Endothelial cell of umbilical vein (primary cell): ENCODE data around the gene SLFN13. TPM values are rescaled to one million over a fixed set of nuclear protein-coding genes. Genes with fewer than 3 reads are reported as not detected.
A peak's percentile ranks its signal among the peaks of the same experiment; 100 is the strongest.

Experiments used
- BruUV-seq: library from RNA; stranded (reverse); fragments of 400-500 nt; replicated peaks from 2 replicates; lab custom pipeline; 2021; lab: Mats Ljungman, UMichigan
- CTCF ChIA-PET: fragments of 300-600, 350-600 bp; sonication (Branson Sonifier 250); formaldehyde crosslinking; loops from one replicate; lab custom pipeline; 2021; ENCODE audit warnings: antibody characterized with exemption, inconsistent platforms; lab: Charles Lee
- POLR2A ChIA-PET: fragments of 300-600, 350-600 bp; sonication (Branson Sonifier 250); formaldehyde crosslinking; loops from one replicate; lab custom pipeline; 2021; ENCODE audit warnings: antibody characterized with exemption, inconsistent platforms; lab: Charles Lee
- DNase-seq: peaks from one replicate; pipeline ENCODE4 v3.0.0-alpha.2; 2011; ENCODE audit warnings: low read depth, low spot score
- FAIRE-seq: peaks from 2 replicates; lab custom pipeline; 2011; peaks lifted over from hg19 to GRCh38; lab: Jason Lieb, UNC
- H2AFZ ChIP-seq: 2 replicates; pipeline ENCODE4 v1.6.0; 2012; ENCODE audit warnings: low read depth, low read length, control low read depth, inconsistent platforms
- H3K27ac ChIP-seq: 2 replicates; pipeline ENCODE4 v1.5.1; 2011; ENCODE audit warnings: low read depth, mild to moderate bottlenecking, control low read depth, low read length, moderate library complexity; ENCODE audit not compliant: insufficient read depth
- H3K27me3 ChIP-seq, 2 experiments: 2 replicates each; pipeline versions ENCODE4 v1.6.0 to v1.6.1; 2011; ENCODE audit warnings: low read length in 2 of 2, mixed read lengths in 1 of 2; ENCODE audit not compliant: control insufficient read depth in 2 of 2, insufficient read depth in 2 of 2
- H3K36me3 ChIP-seq, 2 experiments: 2 replicates in 1 of 2; 3 replicates in 1 of 2; pipeline ENCODE4 v1.5.1; 2011; ENCODE audit warnings: low read length in 2 of 2, mild to moderate bottlenecking in 1 of 2, moderate library complexity in 1 of 2; ENCODE audit not compliant: control insufficient read depth in 2 of 2, insufficient read depth in 2 of 2; ENCODE audit errors: extremely low read depth in 1 of 2
- H3K4me1 ChIP-seq: 3 replicates; pipeline ENCODE4 v1.5.1; 2011; ENCODE audit warnings: mild to moderate bottlenecking, low read length; ENCODE audit not compliant: control insufficient read depth, insufficient read depth; ENCODE audit errors: extremely low read depth
- H3K4me2 ChIP-seq: 2 replicates; pipeline ENCODE4 v1.6.1; 2011; ENCODE audit warnings: low read length, control low read depth, mixed read lengths; ENCODE audit not compliant: insufficient read depth
- H3K4me3 ChIP-seq, 3 experiments: fragments of 200-600 bp in 1 of 3; sonication (generic), shearing (Covaris generic) in 1 of 3; replicated peaks in 1 of 3; 2 replicates each; pipeline ENCODE4 v1.5.1; 2011 to 2016; ENCODE audit warnings: control low read depth in 3 of 3, low read length in 3 of 3, mild to moderate bottlenecking in 2 of 3, inconsistent platforms in 1 of 3, low read depth in 1 of 3, moderate library complexity in 1 of 3; ENCODE audit not compliant: insufficient read depth in 1 of 3
- H3K79me2 ChIP-seq: 2 replicates; pipeline ENCODE4 v1.6.0; 2012; ENCODE audit warnings: low read length, inconsistent platforms; ENCODE audit not compliant: control insufficient read depth, insufficient read depth
- H3K9ac ChIP-seq: replicated peaks from 2 replicates; pipeline ENCODE3; 2011; ENCODE audit warnings: low read length, control low read depth; ENCODE audit not compliant: insufficient read depth; ENCODE audit errors: extremely low read depth
- H3K9me1 ChIP-seq: replicated peaks from 3 replicates; pipeline ENCODE4 v1.6.0; 2011; ENCODE audit warnings: mild to moderate bottlenecking, low read length; ENCODE audit not compliant: control insufficient read depth, insufficient read depth; ENCODE audit errors: extremely low read depth
- H3K9me3 ChIP-seq: replicated peaks from 2 replicates; pipeline ENCODE4 v1.5.1; 2012; ENCODE audit warnings: low read length, inconsistent platforms; ENCODE audit not compliant: control insufficient read depth, insufficient read depth
- H4K20me1 ChIP-seq: replicated peaks from 2 replicates; pipeline ENCODE3; 2011; ENCODE audit warnings: mild to moderate bottlenecking, low read length; ENCODE audit not compliant: control insufficient read depth, insufficient read depth; ENCODE audit errors: extremely low read depth
- EZH2 ChIP-seq: IDR thresholded peaks from 2 replicates; pipeline ENCODE4 v1.6.1; 2012; ENCODE audit warnings: borderline replicate concordance, low read depth, mild to moderate bottlenecking, moderate library complexity, low read length, inconsistent platforms; ENCODE audit not compliant: severe bottlenecking
- FOS ChIP-seq: IDR thresholded peaks from 2 replicates; pipeline ENCODE4 v1.6.1; 2011; ENCODE audit warnings: mild to moderate bottlenecking, low read length, moderate library complexity, borderline replicate concordance; ENCODE audit not compliant: insufficient read depth
- GATA2 ChIP-seq: IDR thresholded peaks from 2 replicates; pipeline ENCODE4 v1.7.0; 2011; ENCODE audit warnings: low read depth, mild to moderate bottlenecking, moderate library complexity, mixed read lengths, low read length; ENCODE audit not compliant: insufficient read length, insufficient read depth
- JUN ChIP-seq: IDR thresholded peaks from 2 replicates; pipeline ENCODE4 v1.6.1; 2011; ENCODE audit warnings: borderline replicate concordance, low read depth; ENCODE audit not compliant: insufficient read length, insufficient read depth
- MYC ChIP-seq: IDR thresholded peaks from one replicate; pipeline ENCODE4 v1.6.1; 2011; ENCODE audit warnings: mild to moderate bottlenecking, low read depth, low read length
- POLR2A ChIP-seq: IDR thresholded peaks from 2 replicates; pipeline ENCODE4 v1.6.1; 2012; ENCODE audit warnings: low read depth, mild to moderate bottlenecking, control low read depth, low read length
- POLR2AphosphoS5 ChIP-seq: IDR thresholded peaks from 2 replicates; pipeline ENCODE4 v1.6.1; 2012; ENCODE audit warnings: low read depth, mild to moderate bottlenecking, control low read depth, low read length, moderate library complexity; ENCODE audit not compliant: insufficient read depth
- dilution Hi-C: fragments of 300-500 bp; cut with MboI; formaldehyde crosslinking; loops from one replicate; pipeline ENCODE4 v1.15.0; 2019; ENCODE audit warnings: low sequenced_read_pairs; ENCODE audit not compliant: extremely low pct_ligation_motif_present
- intact Hi-C: fragments of 100-400 bp; cut with micrococcal nuclease; formaldehyde crosslinking; loops from one replicate; pipeline ENCODE4 v1.10.0; 2022
- polyA plus RNA-seq, 4 experiments: library from polyadenylated mRNA; depleted of rRNA in 3 of 4; stranded (reverse) in 3 of 4; unstranded in 1 of 4; fragments of >200 nt; gene quantifications; 2 replicates each; pipeline versions ENCODE4 v1.2.1 to v1.2.3, GENCODE V29; 2011 to 2012; ENCODE audit warnings: missing spikeins in 1 of 4
- total RNA-seq: library from RNA; stranded (reverse); gene quantifications from 2 replicates; pipeline ENCODE4 v1.2.3, GENCODE V29; 2021
- TF ChIP-seq, protein P1 (sequence below), 2 donors: IDR thresholded peaks; 1 replicate in 1 of 2; 2 replicates in 1 of 2; pipeline ENCODE4 v1.5.1; 2011; ENCODE audit warnings: low read length in 2 of 2, mild to moderate bottlenecking in 2 of 2, moderate library complexity in 2 of 2, control low read depth in 1 of 2, inconsistent platforms in 1 of 2, low read depth in 1 of 2; ENCODE audit not compliant: insufficient read depth in 1 of 2; ENCODE audit errors: extremely low read depth in 1 of 2
- TF ChIP-seq, protein P2 (sequence below): IDR thresholded peaks from 2 replicates; pipeline ENCODE4 v1.6.1; 2011; ENCODE audit not compliant: insufficient read depth, insufficient read length

Gene SLFN13
- total and polyA plus RNA-seq, 2 donors (not counting 3 experiments of a cell fraction or from before 2014, with no cell fraction given), result 2.3 to 13.7 TPM

DNA sequence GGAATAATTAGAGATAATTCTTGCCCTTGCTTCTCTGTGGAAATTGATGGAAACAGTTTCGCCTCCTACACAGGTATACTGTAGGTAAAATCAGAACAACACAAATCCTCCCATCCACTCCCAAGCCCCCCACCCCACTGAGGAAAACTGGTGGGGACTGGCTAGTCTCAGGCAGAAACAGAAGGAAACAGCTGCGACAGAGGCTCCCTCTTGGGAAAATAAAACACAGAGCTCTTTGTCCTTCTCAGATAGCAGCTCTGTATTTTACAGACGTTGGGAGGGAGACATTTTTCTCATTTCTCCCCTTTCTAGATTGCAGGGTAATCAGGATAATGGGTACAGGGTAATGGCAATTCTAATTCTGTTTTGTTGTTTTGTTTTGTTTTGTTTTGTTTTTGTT is 1.1 kb downstream of the SLFN13 start:
- no peaks in the 10 kb centered on the region for H3K79me2 ChIP-seq
- no peak for FAIRE-seq
- intact Hi-C loops, result no loop called here
- no peak overlapping the region for H3K9ac ChIP-seq
- no peaks in the 10 kb centered on the region for H3K36me3 ChIP-seq
- peaks cover 15 to 33% of the 10 kb centered on the region in 2 experiments for H3K27me3 ChIP-seq
- H3K4me2 ChIP-seq, result no peak overlapping the region
- H4K20me1 ChIP-seq, result no peaks in the 10 kb centered on the region
- H3K9me1 ChIP-seq, result no peaks in the 10 kb centered on the region
- no peak for DNase-seq
- CTCF ChIA-PET, result interaction anchor here (2.1 kb wide), 1 partner anchor 86 kb away, joined by 6 read pairs; no protein-coding TSS in a partner anchor
- H3K27ac ChIP-seq, result no peak overlapping the region
- H3K4me1 ChIP-seq, result peaks cover 6% of the 10 kb centered on the region
- dilution Hi-C loops, result no loop called here
- H3K9me3 ChIP-seq, result no peaks in the 10 kb centered on the region
- TF ChIP-seq, protein P1, sequence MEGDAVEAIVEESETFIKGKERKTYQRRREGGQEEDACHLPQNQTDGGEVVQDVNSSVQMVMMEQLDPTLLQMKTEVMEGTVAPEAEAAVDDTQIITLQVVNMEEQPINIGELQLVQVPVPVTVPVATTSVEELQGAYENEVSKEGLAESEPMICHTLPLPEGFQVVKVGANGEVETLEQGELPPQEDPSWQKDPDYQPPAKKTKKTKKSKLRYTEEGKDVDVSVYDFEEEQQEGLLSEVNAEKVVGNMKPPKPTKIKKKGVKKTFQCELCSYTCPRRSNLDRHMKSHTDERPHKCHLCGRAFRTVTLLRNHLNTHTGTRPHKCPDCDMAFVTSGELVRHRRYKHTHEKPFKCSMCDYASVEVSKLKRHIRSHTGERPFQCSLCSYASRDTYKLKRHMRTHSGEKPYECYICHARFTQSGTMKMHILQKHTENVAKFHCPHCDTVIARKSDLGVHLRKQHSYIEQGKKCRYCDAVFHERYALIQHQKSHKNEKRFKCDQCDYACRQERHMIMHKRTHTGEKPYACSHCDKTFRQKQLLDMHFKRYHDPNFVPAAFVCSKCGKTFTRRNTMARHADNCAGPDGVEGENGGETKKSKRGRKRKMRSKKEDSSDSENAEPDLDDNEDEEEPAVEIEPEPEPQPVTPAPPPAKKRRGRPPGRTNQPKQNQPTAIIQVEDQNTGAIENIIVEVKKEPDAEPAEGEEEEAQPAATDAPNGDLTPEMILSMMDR (IDR thresholded peaks at IDR 0.05; ENCODE audit: extremely low read depth in 1 of 2, insufficient read depth in 1 of 2, low read depth in 1 of 2, low read length in 2 of 2), result no peak
- TF ChIP-seq POLR2AphosphoS5 (no peak), JUN (no peak), GATA2 (no peak), EZH2 (no peak), FOS (no peak), MYC (no peak), POLR2A (no peak)
- TF ChIP-seq, protein P2, sequence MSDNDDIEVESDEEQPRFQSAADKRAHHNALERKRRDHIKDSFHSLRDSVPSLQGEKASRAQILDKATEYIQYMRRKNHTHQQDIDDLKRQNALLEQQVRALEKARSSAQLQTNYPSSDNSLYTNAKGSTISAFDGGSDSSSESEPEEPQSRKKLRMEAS, result no peak
- no peak overlapping the region for H3K4me3 ChIP-seq
- POLR2A ChIA-PET, result interaction anchor here (0.6 to 2.0 kb wide), 2 partner anchors 23 to 204 kb away, joined by 4 to 7 read pairs; partner anchors contain the start of gene SLFN5
- H2AFZ ChIP-seq, result no peak overlapping the region
- TSS peak; percentile 28 for BruUV-seq
